HL-60/S4 treated with phorbol 12-myristate 13-acetate at 8.2 ng/mL for 4 days and 3 days (cell line): ENCODE measurements around the gene ARHGEF37.
"Not testable (repeated sequence)": the region's sequence is repeated elsewhere in the genome, so short reads cannot be mapped to it uniquely, and the experiment has no call there.

Experiments
- in situ Hi-C: fragments of 300-500 bp; cut with MboI; formaldehyde crosslinking; loops from 2 replicates; pipeline ENCODE4 v1.15.0; 2022; ENCODE audit warnings: low sequenced_read_pairs

Gene ARHGEF37

GRCh38 chr5:149666212-149666852, 85.0 kb downstream of the ARHGEF37 start:
- in situ Hi-C loops, result no loop called here

GRCh38 chr5:149667084-149667828, 86.0 kb downstream of the ARHGEF37 start:
- in situ Hi-C loops, result no loop called here

GRCh38 chr5:149667829-149668330, 86.6 kb downstream of the ARHGEF37 start:
- in situ Hi-C loops, result no loop called here

GRCh38 chr5:149669273-149669672, 88.0 kb downstream of the ARHGEF37 start:
- in situ Hi-C loops, result not testable (repeated sequence)

GRCh38 chr5:149671544-149671943, 90.2 kb downstream of the ARHGEF37 start:
- in situ Hi-C loops, result no loop called here

- in situ Hi-C loops, result no loop called here
Observed at GRCh38 chr5:149672701-149673476, 91.6 kb downstream of the ARHGEF37 start.

GRCh38 chr5:149674686-149675085, 93.4 kb downstream of the ARHGEF37 start:
- in situ Hi-C loops, result no loop called here

- in situ Hi-C loops, result no loop called here
Observed at GRCh38 chr5:149675610-149676201, 94.4 kb downstream of the ARHGEF37 start.

- in situ Hi-C loops, result no loop called here
Observed at GRCh38 chr5:149677731-149678130, 96.4 kb downstream of the ARHGEF37 start.

- in situ Hi-C loops, result no loop called here
Observed at GRCh38 chr5:149679876-149680809, 98.8 kb downstream of the ARHGEF37 start.

- in situ Hi-C loops, result no loop called here
Observed at GRCh38 chr5:149680810-149681221, 99.5 kb downstream of the ARHGEF37 start.

GRCh38 chr5:149681252-149681651, 100.0 kb downstream of the ARHGEF37 start:
- in situ Hi-C loops, result no loop called here

- in situ Hi-C loops, result no loop called here
Observed at GRCh38 chr5:149681922-149682321, 100.6 kb downstream of the ARHGEF37 start.

- in situ Hi-C loops, result no loop called here
Observed at GRCh38 chr5:149682532-149683075, 101.3 kb downstream of the ARHGEF37 start.

- in situ Hi-C loops, result no loop called here
Observed at GRCh38 chr5:149683964-149684363, 102.7 kb downstream of the ARHGEF37 start.

GRCh38 chr5:149684371-149684770, 103.1 kb downstream of the ARHGEF37 start:
- in situ Hi-C loops, result no loop called here
